Nephron (organoid): ENCODE results near the gene TESK2.
A peak's percentile ranks its signal among the peaks of the same experiment; 100 is the strongest.
"Not testable (repeated sequence)": the region's sequence is repeated elsewhere in the genome, so short reads cannot be mapped to it uniquely, and the experiment has no call there.

Source experiments
- H3K27ac Mint-ChIP-seq, 3 experiments: 2 replicates each; pipeline ENCODE4 v1.8.0; 2020; ENCODE audit warnings: mixed read lengths in 3 of 3, mild to moderate bottlenecking in 2 of 3, moderate library complexity in 1 of 3
- H3K27me3 Mint-ChIP-seq: 2 replicates; pipeline ENCODE4 v1.8.0; 2021; ENCODE audit warnings: low read depth, mild to moderate bottlenecking, moderate library complexity, mixed read lengths
- H3K36me3 Mint-ChIP-seq: 2 replicates; pipeline ENCODE4 v1.8.0; 2020; ENCODE audit warnings: low read depth, mixed read lengths
- H3K4me1 Mint-ChIP-seq: 2 replicates; pipeline ENCODE4 v1.8.0; 2020; ENCODE audit warnings: mixed read lengths
- H3K4me3 Mint-ChIP-seq, 3 experiments: 2 replicates each; pipeline ENCODE4 v1.8.0; 2020; ENCODE audit warnings: mild to moderate bottlenecking in 3 of 3, mixed read lengths in 3 of 3, moderate library complexity in 2 of 3
- H3K9me3 Mint-ChIP-seq: 2 replicates; pipeline ENCODE4 v1.8.0; 2020; ENCODE audit warnings: mixed read lengths
- TF ChIP-seq, protein P1 (sequence below), 3 experiments: fragments of 200-600 bp; sonication (generic); IDR thresholded peaks; one replicate each; pipeline ENCODE4 v1.5.0; 2021; ENCODE audit warnings: antibody characterized with exemption in 3 of 3; ENCODE audit not compliant: unreplicated experiment in 3 of 3

Gene TESK2

DNA sequence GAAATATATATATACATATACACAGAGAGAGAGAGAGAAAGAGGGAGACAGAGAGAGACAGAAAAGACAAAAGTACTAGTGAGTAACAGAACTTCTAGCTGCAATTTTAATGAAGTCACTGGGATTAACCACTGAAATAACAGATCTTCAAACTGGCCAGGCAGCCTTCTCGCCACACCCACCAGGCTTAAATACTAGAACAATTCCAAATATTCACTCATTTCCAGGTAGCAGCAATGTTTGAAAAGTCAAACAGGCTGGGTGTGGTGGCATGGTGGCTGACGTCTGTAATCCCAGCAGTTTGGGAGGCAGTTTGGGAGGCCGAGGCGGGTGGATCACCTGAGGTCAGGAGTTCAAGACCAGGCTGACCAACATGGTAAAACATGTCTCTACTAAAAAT is 25.5 kb upstream of the TESK2 start:
- Mint-ChIP-seq H3K4me3 (peak overlapping the region in 1 of 3 experiments; percentile 49), H3K27me3 (no peaks in the 10 kb centered on the region), H3K4me1 (peaks cover 57% of the 10 kb centered on the region), H3K9me3 (no peaks in the 10 kb centered on the region), H3K36me3 (peaks cover 56% of the 10 kb centered on the region), H3K27ac (no peak overlapping the region)
- TF ChIP-seq, protein P1, sequence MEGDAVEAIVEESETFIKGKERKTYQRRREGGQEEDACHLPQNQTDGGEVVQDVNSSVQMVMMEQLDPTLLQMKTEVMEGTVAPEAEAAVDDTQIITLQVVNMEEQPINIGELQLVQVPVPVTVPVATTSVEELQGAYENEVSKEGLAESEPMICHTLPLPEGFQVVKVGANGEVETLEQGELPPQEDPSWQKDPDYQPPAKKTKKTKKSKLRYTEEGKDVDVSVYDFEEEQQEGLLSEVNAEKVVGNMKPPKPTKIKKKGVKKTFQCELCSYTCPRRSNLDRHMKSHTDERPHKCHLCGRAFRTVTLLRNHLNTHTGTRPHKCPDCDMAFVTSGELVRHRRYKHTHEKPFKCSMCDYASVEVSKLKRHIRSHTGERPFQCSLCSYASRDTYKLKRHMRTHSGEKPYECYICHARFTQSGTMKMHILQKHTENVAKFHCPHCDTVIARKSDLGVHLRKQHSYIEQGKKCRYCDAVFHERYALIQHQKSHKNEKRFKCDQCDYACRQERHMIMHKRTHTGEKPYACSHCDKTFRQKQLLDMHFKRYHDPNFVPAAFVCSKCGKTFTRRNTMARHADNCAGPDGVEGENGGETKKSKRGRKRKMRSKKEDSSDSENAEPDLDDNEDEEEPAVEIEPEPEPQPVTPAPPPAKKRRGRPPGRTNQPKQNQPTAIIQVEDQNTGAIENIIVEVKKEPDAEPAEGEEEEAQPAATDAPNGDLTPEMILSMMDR (IDR thresholded peaks at IDR 0.05; ENCODE audit: unreplicated experiment in 3 of 3) = no peak

DNA sequence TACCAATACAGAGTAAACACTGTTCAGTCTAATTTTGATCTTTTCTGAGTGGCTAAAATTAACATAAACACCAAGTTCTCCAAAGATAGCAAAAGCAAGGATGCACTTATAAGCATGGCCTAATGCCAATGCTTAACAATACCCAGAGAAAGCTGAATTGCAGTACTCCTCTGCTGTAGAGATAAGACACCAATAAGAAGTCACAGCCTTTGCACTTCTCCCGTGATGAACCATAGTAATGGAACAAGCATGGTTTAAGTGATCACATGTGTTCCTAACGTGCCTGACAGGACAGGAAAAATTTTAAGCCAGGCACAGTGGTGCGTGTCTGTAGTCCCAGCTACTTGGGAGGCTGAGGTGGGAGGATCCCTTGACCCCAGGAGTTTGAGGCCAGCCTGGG is 25.1 kb upstream of the TESK2 start:
- Mint-ChIP-seq H3K4me3 (peak overlapping the region in 1 of 3 experiments; percentile 49), H3K27me3 (no peaks in the 10 kb centered on the region), H3K27ac (no peak overlapping the region), H3K4me1 (peaks cover 55% of the 10 kb centered on the region), H3K36me3 (peaks cover 60% of the 10 kb centered on the region), H3K9me3 (no peaks in the 10 kb centered on the region)
- TF ChIP-seq, protein P1 (IDR thresholded peaks at IDR 0.05; ENCODE audit: unreplicated experiment in 3 of 3) = no peak

DNA sequence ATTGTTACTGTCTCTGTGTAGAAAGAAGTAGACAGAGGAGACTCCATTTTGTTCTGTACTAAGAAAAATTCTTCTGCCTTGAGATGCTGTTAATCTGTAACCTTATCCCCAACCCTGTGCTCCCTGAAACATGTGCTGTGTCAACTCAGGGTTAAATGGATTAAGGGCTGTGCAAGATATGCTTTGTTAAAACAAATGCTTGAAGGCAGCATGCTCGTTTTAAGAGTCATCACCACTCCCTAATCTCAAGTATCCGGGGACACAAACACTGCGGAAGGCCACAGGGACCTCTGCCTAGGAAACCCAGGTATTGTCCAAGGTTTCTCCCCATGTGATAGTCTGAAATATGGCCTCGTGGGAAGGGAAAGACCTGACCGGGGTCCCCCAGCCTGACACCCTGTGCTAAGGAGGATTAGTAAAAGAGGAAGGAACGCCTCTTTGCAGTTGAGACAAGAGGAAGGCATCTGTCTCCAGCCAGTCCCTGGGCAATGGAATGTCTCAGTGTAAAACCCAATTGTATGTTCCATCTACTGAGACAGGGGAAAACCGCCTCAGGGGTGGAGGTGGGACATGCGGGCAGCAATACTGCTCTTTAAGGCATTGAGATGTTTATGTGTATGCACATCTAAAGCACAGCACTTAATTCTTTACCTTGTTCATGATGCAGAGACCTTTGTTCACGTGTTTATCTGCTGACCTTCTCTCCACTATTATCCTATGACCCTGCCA is 22.7 kb upstream of the TESK2 start:
- H3K27me3 Mint-ChIP-seq, H3K4me3 Mint-ChIP-seq, H3K9me3 Mint-ChIP-seq: not testable (repeated sequence)
- Mint-ChIP-seq H3K36me3 (peaks cover 72% of the 10 kb centered on the region), H3K4me1 (peaks cover 45% of the 10 kb centered on the region), H3K27ac (peak overlapping the region in 1 of 3 experiments; percentile 78)

DNA sequence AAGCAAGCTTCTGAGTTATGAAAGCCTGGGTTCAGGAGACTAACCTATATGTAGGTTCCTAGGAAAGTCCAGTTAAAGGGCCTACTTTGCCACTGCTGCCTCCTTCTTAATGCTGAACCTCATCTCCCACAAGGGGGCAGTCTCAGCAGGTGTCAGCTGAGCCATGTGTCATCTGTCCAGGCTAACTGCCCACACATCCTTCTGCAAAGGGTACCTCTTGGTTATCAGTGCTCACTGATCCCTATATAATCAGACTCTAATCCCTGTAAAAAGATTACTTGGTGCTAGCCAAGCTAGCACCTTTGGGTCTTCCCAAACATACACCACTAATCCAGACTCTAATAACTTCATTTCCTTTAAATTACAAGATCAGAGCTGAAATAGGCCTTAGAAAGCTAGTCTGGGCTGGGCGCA is 21.7 kb upstream of the TESK2 start:
- Mint-ChIP-seq H3K36me3 (peaks cover 76% of the 10 kb centered on the region), H3K9me3 (no peaks in the 10 kb centered on the region), H3K4me3 (no peak overlapping the region), H3K27me3 (no peaks in the 10 kb centered on the region), H3K27ac (no peak overlapping the region), H3K4me1 (peaks cover 42% of the 10 kb centered on the region)
- TF ChIP-seq, protein P1 (IDR thresholded peaks at IDR 0.05; ENCODE audit: unreplicated experiment in 3 of 3) = peak; percentile 50 to 69 (median 68)

DNA sequence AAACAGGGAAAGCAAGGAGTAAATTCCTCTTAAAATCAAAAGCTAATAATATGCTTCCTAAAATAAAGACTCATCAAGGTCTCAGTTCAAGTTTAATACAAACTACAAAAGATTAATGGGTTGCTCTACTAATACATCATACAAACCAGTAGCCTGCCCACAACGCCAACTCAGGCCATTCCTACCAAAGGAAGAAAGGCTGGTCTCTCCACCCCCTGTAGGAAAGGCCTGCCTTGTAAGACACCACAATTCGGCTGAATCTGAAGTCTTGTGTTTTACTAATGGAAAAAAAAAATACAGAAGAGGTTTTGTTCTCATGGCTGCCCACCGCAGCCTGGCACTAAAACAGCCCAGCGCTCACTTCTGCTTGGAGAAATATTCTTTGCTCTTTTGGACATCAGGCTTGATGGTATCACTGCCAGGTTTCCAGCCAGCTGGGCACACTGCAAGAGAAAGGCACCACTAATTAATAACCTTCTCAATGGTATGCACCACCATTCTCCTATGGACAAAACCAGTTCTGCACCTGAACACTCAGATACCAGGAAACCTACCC is 20.1 kb upstream of the TESK2 start:
- H3K36me3 Mint-ChIP-seq = peaks cover 62% of the 10 kb centered on the region
- TF ChIP-seq, protein P1 (IDR thresholded peaks at IDR 0.05; ENCODE audit: unreplicated experiment in 3 of 3) = no peak
- H3K27me3 Mint-ChIP-seq = no peaks in the 10 kb centered on the region
- no peaks in the 10 kb centered on the region for H3K9me3 Mint-ChIP-seq
- H3K4me1 Mint-ChIP-seq = peaks cover 35% of the 10 kb centered on the region
- no peak overlapping the region for H3K4me3 Mint-ChIP-seq
- peak overlapping the region in 1 of 3 experiments; percentile 9 for H3K27ac Mint-ChIP-seq

DNA sequence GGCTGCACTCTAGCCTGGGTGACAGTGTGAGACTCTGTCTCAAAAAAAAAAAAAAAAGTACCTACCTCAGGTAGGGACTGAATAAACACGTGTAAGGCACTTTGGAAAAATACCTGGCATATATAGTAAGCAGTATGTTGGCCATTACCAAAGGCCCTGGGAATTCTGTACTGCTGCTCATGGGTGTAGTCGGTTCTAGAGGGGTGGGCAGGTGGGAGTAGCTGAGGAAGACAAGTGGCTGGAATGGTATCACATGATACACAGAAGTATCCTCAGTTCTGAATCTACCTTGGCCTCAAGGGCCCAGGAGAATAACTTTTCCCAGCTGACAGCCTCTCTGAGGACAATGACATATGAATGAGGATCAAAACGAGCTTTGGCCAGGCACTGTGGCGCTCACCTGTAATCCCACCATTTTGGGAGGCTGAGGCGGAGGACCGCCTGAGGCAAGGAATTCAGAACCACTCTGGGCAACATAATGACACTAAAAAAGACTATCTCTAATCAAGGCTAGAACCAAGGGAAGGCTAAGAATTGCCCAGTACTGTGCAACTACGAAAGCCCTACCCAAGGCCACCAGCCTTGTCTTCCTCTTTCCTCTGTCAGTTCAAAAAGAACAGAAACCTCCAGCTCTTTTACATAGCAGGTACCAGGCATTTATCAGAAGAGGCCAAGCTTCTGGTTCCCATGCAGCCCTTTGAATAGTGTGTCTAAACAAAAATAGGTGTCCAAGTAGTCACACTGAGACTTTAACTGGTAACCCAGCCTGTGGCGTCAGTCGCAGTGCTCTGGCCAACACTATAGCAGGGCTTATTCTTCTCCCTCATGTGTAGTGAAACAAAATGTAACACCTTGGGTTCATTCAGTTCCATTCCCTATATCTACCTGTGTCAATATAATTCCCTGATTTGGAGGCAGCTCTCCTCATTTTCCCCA is 19.3 kb upstream of the TESK2 start:
- Mint-ChIP-seq H3K4me3 (no peak overlapping the region), H3K27me3 (no peaks in the 10 kb centered on the region), H3K9me3 (no peaks in the 10 kb centered on the region), H3K4me1 (peaks cover 27% of the 10 kb centered on the region), H3K36me3 (peaks cover 55% of the 10 kb centered on the region), H3K27ac (no peak overlapping the region)
- TF ChIP-seq, protein P1 (IDR thresholded peaks at IDR 0.05; ENCODE audit: unreplicated experiment in 3 of 3) = no peak
